SK-N-SH (cell line): ENCODE measurements around the gene SPRYD3. TPM values are rescaled to one million over a fixed set of nuclear protein-coding genes. Genes with fewer than 3 reads are reported as not detected.

Experiments
- CTCF ChIA-PET: fragments of 300-600, 350-600 bp; formaldehyde crosslinking; extraction: SDS; loops from one replicate; lab custom pipeline; 2021; lab: Yijun Ruan, JAX
- POLR2A ChIA-PET: fragments of 350-600 bp; sonication (Branson Sonifier 250); formaldehyde crosslinking; extraction: SDS; loops from one replicate; lab custom pipeline; 2020; ENCODE audit warnings: antibody characterized with exemption, inconsistent platforms; lab: Yijun Ruan, JAX
- DNase-seq: peaks from one replicate; pipeline ENCODE4 v3.0.0; 2012
- H2AFZ ChIP-seq: fragments of 200-600 bp; sonication (generic); 2 replicates; pipeline ENCODE4 v1.8.1; 2016; ENCODE audit warnings: antibody characterized with exemption, mild to moderate bottlenecking, low read depth
- H3F3A ChIP-seq: fragments of 200-600 bp; sonication (generic); replicated peaks from 2 replicates; pipeline ENCODE3; 2016; ENCODE audit warnings: antibody characterized with exemption, mild to moderate bottlenecking; ENCODE audit not compliant: insufficient read depth
- H3K27ac ChIP-seq, 2 experiments: fragments of 200-500 bp in 1 of 2; fragments of 200-600 bp in 1 of 2; sonication (Bioruptor generic) in 1 of 2; sonication (generic), shearing (Covaris generic) in 1 of 2; 2 replicates each; pipeline versions ENCODE4 v1.5.1 to v1.6.1; 2014 to 2016; ENCODE audit warnings: low read depth in 2 of 2, inconsistent platforms in 1 of 2, low read length in 1 of 2, mild to moderate bottlenecking in 1 of 2, mixed read lengths in 1 of 2
- H3K27me3 ChIP-seq: fragments of 200-600 bp; sonication (generic), shearing (Covaris generic); 2 replicates; pipeline ENCODE4 v1.6.1; 2016; ENCODE audit warnings: mixed run types; ENCODE audit not compliant: insufficient read depth
- H3K36me3 ChIP-seq, 2 experiments: fragments of 200-500 bp in 1 of 2; fragments of 200-600 bp in 1 of 2; sonication (Bioruptor generic) in 1 of 2; sonication (generic) in 1 of 2; replicated peaks in 1 of 2; 2 replicates each; pipeline versions ENCODE3 to v1.5.1; 2014 to 2016; ENCODE audit warnings: low read length in 1 of 2, mild to moderate bottlenecking in 1 of 2; ENCODE audit not compliant: insufficient read depth in 2 of 2, control insufficient read depth in 1 of 2
- H3K4me1 ChIP-seq, 2 experiments: fragments of 200-500 bp in 1 of 2; fragments of 200-600 bp in 1 of 2; sonication (Bioruptor generic) in 1 of 2; sonication (generic), shearing (Covaris generic) in 1 of 2; 2 replicates each; pipeline versions ENCODE4 v1.5.1 to v1.6.1; 2014 to 2016; ENCODE audit warnings: low read depth in 1 of 2, low read length in 1 of 2, mixed run types in 1 of 2; ENCODE audit not compliant: insufficient read depth in 2 of 2, control insufficient read depth in 1 of 2
- H3K4me2 ChIP-seq: fragments of 200-600 bp; sonication (generic), shearing (Covaris generic); 2 replicates; pipeline ENCODE4 v1.6.1; 2017; ENCODE audit warnings: mixed run types
- H3K4me3 ChIP-seq, 2 experiments: fragments of 200-500 bp in 1 of 2; fragments of 200-600 bp in 1 of 2; sonication (Bioruptor generic) in 1 of 2; sonication (generic), shearing (Covaris generic) in 1 of 2; 2 replicates each; pipeline versions ENCODE4 v1.5.1 to v1.8.1; 2014 to 2016; ENCODE audit warnings: low read depth in 2 of 2, inconsistent platforms in 1 of 2, low read length in 1 of 2, mild to moderate bottlenecking in 1 of 2, mixed read lengths in 1 of 2, moderate library complexity in 1 of 2
- H3K79me2 ChIP-seq: fragments of 200-600 bp; sonication (generic); 2 replicates; pipeline ENCODE4 v1.8.1; 2017; ENCODE audit warnings: mild to moderate bottlenecking; ENCODE audit not compliant: insufficient read depth
- H3K9ac ChIP-seq: fragments of 200-600 bp; sonication (generic); 2 replicates; pipeline ENCODE4 v1.6.1; 2017; ENCODE audit warnings: mixed run types
- H3K9me2 ChIP-seq: fragments of 200-600 bp; sonication (generic); 2 replicates; pipeline ENCODE4 v1.6.1; 2017; ENCODE audit warnings: mixed run types
- H3K9me3 ChIP-seq: fragments of 200-600 bp; sonication (generic); 2 replicates; pipeline ENCODE4 v1.6.1; 2017; ENCODE audit warnings: mixed run types, mild to moderate bottlenecking, moderate library complexity
- H4K20me1 ChIP-seq: fragments of 200-600 bp; sonication (generic); 2 replicates; pipeline ENCODE4 v1.6.1; 2017; ENCODE audit warnings: mild to moderate bottlenecking, mixed run types; ENCODE audit not compliant: insufficient read depth
- ELF1 ChIP-seq: IDR thresholded peaks from 2 replicates; pipeline ENCODE4 v1.4.0; 2012
- EP300 ChIP-seq, 2 experiments: IDR thresholded peaks; 2 replicates each; pipeline versions ENCODE4 v1.4.0 to v1.6.1; 2012; ENCODE audit warnings: borderline replicate concordance in 1 of 2, low read depth in 1 of 2, low read length in 1 of 2
- EZH2phosphoT487 ChIP-seq: fragments of 200-600 bp; sonication (generic); IDR thresholded peaks from 2 replicates; pipeline ENCODE4 v1.6.1; 2017; ENCODE audit warnings: low read depth, mixed run types, mild to moderate bottlenecking, antibody characterized with exemption, moderate library complexity, borderline replicate concordance
- FOXJ3 ChIP-seq: sonication (generic); formaldehyde crosslinking; IDR thresholded peaks from 2 replicates; pipeline ENCODE4 v1.5.1; 2020; ENCODE audit warnings: mild to moderate bottlenecking, missing genetic modification reagents
- GABPA ChIP-seq: IDR thresholded peaks from 2 replicates; pipeline ENCODE4 v1.4.0; 2012; ENCODE audit warnings: low read depth, mild to moderate bottlenecking
- MXI1 ChIP-seq: IDR thresholded peaks from 2 replicates; pipeline ENCODE4 v1.6.1; 2012; ENCODE audit warnings: mild to moderate bottlenecking, low read depth, low read length, improper control_type of control experiment
- NFIC ChIP-seq: IDR thresholded peaks from 2 replicates; pipeline ENCODE4 v1.4.0; 2012; ENCODE audit warnings: borderline replicate concordance
- NRF1 ChIP-seq: IDR thresholded peaks from 2 replicates; pipeline ENCODE4 v1.6.1; 2012; ENCODE audit warnings: low read depth, mild to moderate bottlenecking, low read length
- PBX3 ChIP-seq: IDR thresholded peaks from 2 replicates; pipeline ENCODE4; 2012
- POLR2AphosphoS5 ChIP-seq: IDR thresholded peaks from 2 replicates; pipeline ENCODE4 v1.6.1; 2012; ENCODE audit warnings: low read depth, low read length
- RAD21 ChIP-seq: IDR thresholded peaks from 2 replicates; pipeline ENCODE4 v1.6.1; 2012; ENCODE audit warnings: mild to moderate bottlenecking, low read length
- SIN3A ChIP-seq: IDR thresholded peaks from 2 replicates; pipeline ENCODE4 v1.6.1; 2012; ENCODE audit warnings: low read depth, mild to moderate bottlenecking, low read length, moderate library complexity, borderline replicate concordance
- TAF1 ChIP-seq: IDR thresholded peaks from 2 replicates; pipeline ENCODE4 v1.6.1; 2012; ENCODE audit warnings: low read depth, mild to moderate bottlenecking, low read length, moderate library complexity, borderline replicate concordance
- TEAD4 ChIP-seq: IDR thresholded peaks from 2 replicates; pipeline ENCODE4 v1.4.0; 2012; ENCODE audit warnings: mild to moderate bottlenecking, borderline replicate concordance; ENCODE audit not compliant: insufficient read depth
- YY1 ChIP-seq: IDR thresholded peaks from 2 replicates; pipeline ENCODE4 v1.4.0; 2012; ENCODE audit warnings: low read depth, mild to moderate bottlenecking
- WGBS: methylation state at CpG from one replicate; pipeline ENCODE4 v1.1.6; 2017; ENCODE audit warnings: low lambda C conversion rate; 5-methylcytosine and 5-hydroxymethylcytosine counted together
- polyA plus RNA-seq, 3 experiments: library from polyadenylated mRNA; depleted of rRNA; stranded (reverse); fragments of >200 nt; gene quantifications; 2 replicates each; pipeline ENCODE4 v1.2.3, GENCODE V29; 2012
- TF ChIP-seq, protein P1 (sequence below): fragments of 150-350 bp; IDR thresholded peaks from 2 replicates; pipeline ENCODE4 v1.6.1; 2017; ENCODE audit warnings: antibody characterized with exemption, low read length, low read depth, borderline replicate concordance
- TF ChIP-seq, protein P2 (sequence below): IDR thresholded peaks from 2 replicates; pipeline ENCODE4 v1.4.0; 2012; ENCODE audit warnings: low read depth
- TF ChIP-seq, protein P3 (sequence below): IDR thresholded peaks from 2 replicates; pipeline ENCODE4 v1.4.0; 2012; ENCODE audit warnings: low read depth, borderline replicate concordance

Gene SPRYD3
- polyA plus RNA-seq, 1 of the 3 experiments (the other 2 are of a cell fraction): 20.3 TPM

GRCh38 chr12:53074283-53074998 lies 4.7 kb downstream of the SPRYD3 start:
- H3K27ac ChIP-seq: no peak overlapping the region
- H3K27me3 ChIP-seq: no peaks in the 10 kb centered on the region
- no peak overlapping the region for H3K9ac ChIP-seq
- no peaks in the 10 kb centered on the region for H4K20me1 ChIP-seq
- H3K79me2 ChIP-seq: peaks cover 36% of the 10 kb centered on the region
- TF ChIP-seq EP300 (IDR thresholded peaks at IDR 0.05; ENCODE audit: borderline replicate concordance in 1 of 2, low read depth in 1 of 2, low read length in 1 of 2): no peak
- no peak for TF ChIP-seq NFIC
- no peak for TF ChIP-seq EZH2phosphoT487
- TF ChIP-seq, protein P1, sequence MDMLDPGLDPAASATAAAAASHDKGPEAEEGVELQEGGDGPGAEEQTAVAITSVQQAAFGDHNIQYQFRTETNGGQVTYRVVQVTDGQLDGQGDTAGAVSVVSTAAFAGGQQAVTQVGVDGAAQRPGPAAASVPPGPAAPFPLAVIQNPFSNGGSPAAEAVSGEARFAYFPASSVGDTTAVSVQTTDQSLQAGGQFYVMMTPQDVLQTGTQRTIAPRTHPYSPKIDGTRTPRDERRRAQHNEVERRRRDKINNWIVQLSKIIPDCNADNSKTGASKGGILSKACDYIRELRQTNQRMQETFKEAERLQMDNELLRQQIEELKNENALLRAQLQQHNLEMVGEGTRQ: no peak
- TF ChIP-seq TEAD4: no peak
- TF ChIP-seq, protein P2, sequence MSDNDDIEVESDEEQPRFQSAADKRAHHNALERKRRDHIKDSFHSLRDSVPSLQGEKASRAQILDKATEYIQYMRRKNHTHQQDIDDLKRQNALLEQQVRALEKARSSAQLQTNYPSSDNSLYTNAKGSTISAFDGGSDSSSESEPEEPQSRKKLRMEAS: no peak
- TF ChIP-seq SIN3A: no peak
- TF ChIP-seq YY1: no peak
- TF ChIP-seq TAF1: no peak
- no peak for TF ChIP-seq NRF1
- TF ChIP-seq GABPA: no peak
- TF ChIP-seq RAD21: no peak
- TF ChIP-seq MXI1: no peak
- H3K4me2 ChIP-seq: no peak overlapping the region
- H2AFZ ChIP-seq: no peak overlapping the region
- no peaks in the 10 kb centered on the region for H3K9me2 ChIP-seq
- H3F3A ChIP-seq: peaks cover 13% of the 10 kb centered on the region
- CTCF ChIA-PET: interaction anchor here (0.9 to 8.8 kb wide), 7 partner anchors 7 to 85 kb away, joined by 4 to 130 read pairs (median 7); partner anchors contain the start of gene IGFBP6
- H3K4me1 ChIP-seq: peaks cover 28 to 30% of the 10 kb centered on the region in 2 experiments
- DNase-seq: no peak
- peaks cover 15 to 21% of the 10 kb centered on the region in 2 experiments for H3K36me3 ChIP-seq
- no peaks in the 10 kb centered on the region for H3K9me3 ChIP-seq
- POLR2A ChIA-PET: no interaction called here
- 96% methylated on average over 11 of the region's 11 CpGs for WGBS
- no peak overlapping the region for H3K4me3 ChIP-seq

DNA sequence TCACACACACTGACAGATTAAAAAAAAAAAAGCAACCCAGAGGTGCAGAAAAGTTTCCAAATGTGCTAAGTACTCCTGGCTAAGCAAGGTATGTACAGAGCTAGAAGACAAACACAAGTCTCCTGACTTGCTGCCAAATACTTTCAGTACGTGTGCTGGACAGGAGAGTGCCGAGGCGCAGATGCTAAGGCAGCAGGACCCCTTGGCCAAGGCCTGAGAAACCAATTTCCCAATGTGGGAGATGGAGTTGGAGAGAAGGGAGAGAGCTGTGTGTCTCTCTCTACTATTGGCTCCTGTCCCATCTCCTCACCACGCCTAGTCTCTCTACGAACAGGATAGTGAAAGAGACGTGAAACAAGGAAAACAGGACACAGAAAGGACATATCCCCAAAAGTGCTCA lies 5.3 kb downstream of the SPRYD3 start:
- peaks cover 13% of the 10 kb centered on the region for H3F3A ChIP-seq
- H3K27me3 ChIP-seq: no peaks in the 10 kb centered on the region
- no peaks in the 10 kb centered on the region for H4K20me1 ChIP-seq
- no peak for DNase-seq
- ChIA-PET CTCF (interaction anchor here (0.9 to 4.6 kb wide), 5 partner anchors 8 to 124 kb away, joined by 4 to 37 read pairs (median 6); partner anchors contain the start of gene IGFBP6), POLR2A (no interaction called here)
- H2AFZ ChIP-seq: no peak overlapping the region
- TF ChIP-seq PBX3 (no peak), NFIC (no peak), MXI1 (no peak), FOXJ3 (CRISPR knock-in tag) (no peak), POLR2AphosphoS5 (no peak), ELF1 (no peak), EZH2phosphoT487 (no peak)
- TF ChIP-seq, protein P3, sequence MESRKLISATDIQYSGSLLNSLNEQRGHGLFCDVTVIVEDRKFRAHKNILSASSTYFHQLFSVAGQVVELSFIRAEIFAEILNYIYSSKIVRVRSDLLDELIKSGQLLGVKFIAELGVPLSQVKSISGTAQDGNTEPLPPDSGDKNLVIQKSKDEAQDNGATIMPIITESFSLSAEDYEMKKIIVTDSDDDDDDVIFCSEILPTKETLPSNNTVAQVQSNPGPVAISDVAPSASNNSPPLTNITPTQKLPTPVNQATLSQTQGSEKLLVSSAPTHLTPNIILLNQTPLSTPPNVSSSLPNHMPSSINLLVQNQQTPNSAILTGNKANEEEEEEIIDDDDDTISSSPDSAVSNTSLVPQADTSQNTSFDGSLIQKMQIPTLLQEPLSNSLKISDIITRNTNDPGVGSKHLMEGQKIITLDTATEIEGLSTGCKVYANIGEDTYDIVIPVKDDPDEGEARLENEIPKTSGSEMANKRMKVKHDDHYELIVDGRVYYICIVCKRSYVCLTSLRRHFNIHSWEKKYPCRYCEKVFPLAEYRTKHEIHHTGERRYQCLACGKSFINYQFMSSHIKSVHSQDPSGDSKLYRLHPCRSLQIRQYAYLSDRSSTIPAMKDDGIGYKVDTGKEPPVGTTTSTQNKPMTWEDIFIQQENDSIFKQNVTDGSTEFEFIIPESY: no peak
- H3K36me3 ChIP-seq: peaks cover 15 to 21% of the 10 kb centered on the region in 2 experiments
- no peaks in the 10 kb centered on the region for H3K9me2 ChIP-seq
- no peak overlapping the region for H3K9ac ChIP-seq
- no peak overlapping the region for H3K27ac ChIP-seq
- H3K4me2 ChIP-seq: no peak overlapping the region
- H3K4me3 ChIP-seq: no peak overlapping the region
- no peaks in the 10 kb centered on the region for H3K9me3 ChIP-seq
- WGBS: 95% methylated on average over 6 of the region's 6 CpGs
- peaks cover 35% of the 10 kb centered on the region for H3K79me2 ChIP-seq
- H3K4me1 ChIP-seq: peaks cover 28 to 30% of the 10 kb centered on the region in 2 experiments
